CD1c-positive myeloid dendritic cell (primary cell): ENCODE results near the gene RPRD1B.

Experiments
- DNase-seq: peaks from one replicate; pipeline ENCODE4 v3.0.0-alpha.2; 2016; ENCODE audit errors: extremely low spot score

Gene RPRD1B

GRCh38 chr20:38036366-38036765 lies 2.8 kb downstream of the RPRD1B start:
- peak; percentile 33 for DNase-seq

DNA sequence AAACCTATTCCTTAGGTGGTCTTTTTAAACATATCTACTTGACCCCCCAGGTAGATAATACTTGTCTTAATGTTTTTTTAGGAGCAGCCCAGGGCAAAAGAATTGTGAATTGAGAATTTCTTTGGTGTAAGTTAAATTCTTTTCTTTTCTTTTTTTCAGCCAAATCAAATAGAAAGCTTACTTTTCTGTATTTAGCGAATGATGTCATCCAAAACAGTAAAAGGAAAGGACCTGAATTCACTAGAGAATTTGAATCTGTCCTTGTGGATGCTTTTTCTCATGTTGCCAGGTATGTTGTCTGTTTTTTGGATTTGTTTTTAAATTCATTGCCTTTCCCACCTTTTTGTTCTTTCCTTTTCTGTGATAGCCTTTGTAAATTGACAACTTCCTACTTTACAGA lies 6.7 kb downstream of the RPRD1B start:
- no peak for DNase-seq

GRCh38 chr20:38043512-38044300 lies 10.2 kb downstream of the RPRD1B start:
- DNase-seq, result no peak

GRCh38 chr20:38044685-38045084 lies 11.1 kb downstream of the RPRD1B start:
- DNase-seq, result no peak

DNA sequence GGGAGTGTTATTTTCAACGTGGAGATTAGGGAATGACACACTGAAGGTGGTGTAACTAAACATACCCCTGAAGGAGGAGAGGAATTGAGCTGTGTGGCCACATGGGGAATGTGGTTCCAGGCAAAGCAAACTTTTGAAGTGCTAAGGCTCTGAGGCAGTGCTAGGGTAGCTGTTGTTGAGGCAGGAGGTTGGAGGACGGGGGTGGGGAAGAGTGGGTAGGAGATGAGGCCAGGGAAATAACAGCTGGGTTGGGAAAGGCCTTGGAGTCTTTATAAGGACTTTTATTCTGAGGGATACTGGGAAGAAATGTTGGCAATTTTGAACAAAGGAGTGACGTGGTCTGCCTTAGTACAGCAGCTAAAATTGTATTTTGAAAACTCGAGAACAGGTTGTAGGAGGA lies 13.0 kb downstream of the RPRD1B start:
- DNase-seq, result no peak

DNA sequence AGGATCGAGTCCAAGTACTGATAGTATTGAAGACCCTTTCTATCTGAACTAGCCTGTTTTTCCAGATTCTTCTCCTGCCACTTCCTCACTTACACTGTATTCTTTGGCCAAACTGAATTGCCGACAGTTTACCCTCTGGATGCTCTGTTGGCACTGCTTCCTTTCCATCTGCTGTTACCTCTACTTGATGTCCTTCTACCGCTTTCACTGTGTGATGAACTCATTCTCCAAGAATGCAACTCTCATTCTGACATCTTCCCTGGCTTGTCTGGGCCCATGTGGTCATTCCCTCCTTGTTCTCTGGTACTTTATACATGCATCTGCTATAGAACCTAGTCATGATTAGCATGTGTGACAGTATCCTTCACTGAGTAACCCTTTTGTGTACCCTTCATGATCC lies 16.3 kb downstream of the RPRD1B start:
- no peak for DNase-seq

- DNase-seq, result no peak
Measured at GRCh38 chr20:38050686-38051085, 17.1 kb downstream of the RPRD1B start.

DNA sequence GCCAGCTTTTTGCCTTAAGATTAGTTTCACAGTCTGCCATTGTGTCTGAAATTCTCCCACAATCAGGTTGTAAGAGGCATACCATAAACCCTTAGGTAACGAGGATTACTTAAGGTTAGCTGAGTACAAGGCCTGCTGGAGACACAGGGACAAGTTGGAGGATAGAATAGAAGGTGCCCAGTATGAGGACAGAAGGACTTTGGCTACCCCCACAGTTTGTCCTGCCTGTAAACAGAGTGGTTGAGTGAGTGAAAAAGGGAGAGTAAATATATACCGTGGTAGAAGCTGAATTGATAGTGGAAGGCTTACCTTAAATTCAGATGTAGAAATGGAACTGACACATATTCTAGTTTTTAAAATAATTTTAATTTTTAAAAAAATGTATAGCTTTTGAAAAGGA lies 19.3 kb downstream of the RPRD1B start:
- no peak for DNase-seq

GRCh38 chr20:38054647-38055046 lies 21.1 kb downstream of the RPRD1B start:
- no peak for DNase-seq

DNA sequence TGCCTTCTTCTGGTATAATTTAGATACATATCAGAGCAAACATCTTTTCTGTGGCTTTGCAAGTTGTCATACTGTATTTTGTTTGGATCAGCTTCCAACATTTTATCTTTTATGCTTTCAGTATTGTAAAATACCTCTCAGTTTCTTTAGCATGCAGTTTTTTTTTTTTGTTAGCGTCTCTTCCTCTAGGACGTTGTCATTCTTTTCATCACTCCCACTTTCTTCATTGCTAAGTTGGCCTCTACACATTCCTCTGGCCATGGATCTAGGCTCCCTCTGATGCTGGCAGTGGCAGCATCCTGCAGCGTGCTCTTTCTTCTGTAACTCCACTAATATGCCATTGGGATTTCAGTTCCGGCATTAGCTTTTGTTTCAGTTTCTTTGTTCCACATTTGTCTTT lies 21.7 kb downstream of the RPRD1B start:
- no peak for DNase-seq

GRCh38 chr20:38055848-38056247 lies 22.3 kb downstream of the RPRD1B start:
- no peak for DNase-seq

- peak; percentile 83 for DNase-seq
Measured at GRCh38 chr20:38057351-38057972, 23.9 kb downstream of the RPRD1B start.

- no peak for DNase-seq
Measured at GRCh38 chr20:38059832-38060231, 26.3 kb downstream of the RPRD1B start.

GRCh38 chr20:38060536-38060935 lies 27.0 kb downstream of the RPRD1B start:
- DNase-seq, result no peak

DNA sequence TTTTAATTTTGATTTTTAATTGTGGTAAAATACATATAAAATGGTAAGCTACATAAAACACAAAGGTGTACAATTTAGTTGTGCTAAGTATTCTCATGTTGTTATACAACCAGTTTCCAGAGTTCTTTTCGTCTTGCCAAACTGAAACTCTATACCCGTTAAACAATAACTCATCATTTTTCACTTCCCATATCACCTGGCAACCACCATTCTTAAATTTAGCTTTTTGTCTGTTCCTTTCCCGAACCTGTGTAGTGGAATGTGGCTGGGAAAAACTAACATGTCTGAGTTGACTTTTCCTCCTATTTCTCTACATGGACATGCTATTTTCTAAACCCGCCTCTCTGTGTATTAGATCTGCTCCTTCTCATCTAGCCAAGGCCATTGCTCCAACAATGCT lies 27.6 kb downstream of the RPRD1B start:
- DNase-seq, result no peak

GRCh38 chr20:38062890-38063289 lies 29.3 kb downstream of the RPRD1B start:
- DNase-seq, result no peak

DNA sequence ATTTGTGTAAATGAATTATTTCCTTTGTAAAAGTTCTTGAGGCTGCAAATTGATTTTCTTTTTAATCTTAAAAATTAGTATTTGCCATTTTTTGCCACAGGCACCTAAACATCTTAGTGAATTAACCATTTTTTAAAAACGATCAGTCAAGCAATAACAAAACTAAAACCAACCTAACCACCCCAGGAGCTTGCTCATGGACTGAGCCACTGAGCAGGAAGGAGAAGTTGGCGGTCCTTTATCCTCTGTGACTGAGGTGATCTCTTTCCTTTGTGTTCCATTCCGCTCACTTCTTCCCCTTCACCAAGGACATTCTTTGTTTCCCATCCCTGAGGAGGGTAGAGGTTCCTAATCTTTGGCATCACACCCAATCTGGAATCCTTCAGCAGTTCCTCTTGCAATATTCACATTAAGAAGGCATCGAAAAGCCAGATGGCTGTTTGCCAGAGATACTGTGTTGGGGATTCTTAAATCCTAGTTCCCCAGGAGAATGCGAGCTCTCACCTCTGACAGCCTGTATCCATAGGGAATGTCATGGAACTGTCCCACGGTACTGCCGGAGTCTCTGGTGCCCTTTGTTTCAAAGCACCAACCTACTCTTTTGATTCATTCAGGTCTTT lies 30.5 kb downstream of the RPRD1B start:
- DNase-seq, result no peak

- DNase-seq, result no peak
Measured at GRCh38 chr20:38065764-38066375, 32.3 kb downstream of the RPRD1B start.

DNA sequence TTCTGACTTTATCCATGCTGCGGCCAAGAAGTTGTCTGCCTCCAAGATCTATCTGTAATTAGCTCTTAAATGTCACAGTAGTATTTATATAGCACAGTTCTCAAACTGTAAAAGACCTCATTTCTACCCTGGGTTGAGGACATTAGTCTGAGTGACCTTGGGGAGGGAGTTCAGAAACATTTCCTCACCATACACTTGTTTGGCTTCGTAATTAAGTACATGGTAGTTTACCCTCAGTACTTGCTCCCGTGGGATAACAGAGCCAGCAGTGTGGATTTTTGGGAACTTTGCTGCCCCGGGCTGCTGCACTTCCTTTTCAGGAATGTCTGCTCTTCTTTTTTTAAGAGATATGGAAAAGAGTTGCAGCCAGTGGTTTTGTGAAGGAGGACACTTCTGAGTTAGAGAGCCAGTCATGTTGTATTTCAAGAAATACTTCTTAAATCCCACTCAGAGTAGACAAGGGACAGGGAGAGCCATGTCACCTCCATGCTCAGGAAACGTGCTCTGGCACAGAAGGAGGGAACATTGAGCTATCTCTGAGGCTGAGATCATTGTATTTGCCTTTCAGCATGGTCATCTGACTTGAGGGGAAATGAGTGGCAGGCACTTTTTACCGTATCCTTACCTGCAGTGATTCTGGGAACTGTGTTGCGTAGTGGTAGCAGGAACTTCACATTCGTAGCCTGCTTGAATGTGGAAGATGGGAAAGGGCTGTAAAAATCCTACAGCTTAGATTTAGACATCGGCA lies 33.6 kb downstream of the RPRD1B start:
- no peak for DNase-seq

- no peak for DNase-seq
Measured at GRCh38 chr20:38067717-38068365, 34.3 kb downstream of the RPRD1B start.

- DNase-seq, result no peak
Measured at GRCh38 chr20:38072898-38073297, 39.4 kb downstream of the RPRD1B start.
